ENCODE data around the gene PPP1R12B. TPM values are rescaled to one million over a fixed set of nuclear protein-coding genes. Genes with fewer than 3 reads are reported as not detected.

PPP1R12B gene
- polyA plus RNA-seq, 1 donor (not counting 4 experiments of a cell fraction or from before 2014, with no cell fraction given) = 6.9 TPM

- H3K27ac ChIP-seq (ENCODE audit: control insufficient read depth, insufficient read depth, low read length) = peak overlapping the region; percentile 46
- H3K9me1 ChIP-seq (ENCODE audit: control insufficient read depth, extremely low read depth, insufficient read depth, low read length) = no peaks in the 10 kb centered on the region
- H3K4me1 ChIP-seq (ENCODE audit: control insufficient read depth, extremely low read depth, insufficient read depth, low read length) = peaks cover 46% of the 10 kb centered on the region
These were observed 230.1 kb downstream of the PPP1R12B start for GRCh38 chr1:202578565-202578964.

GRCh38 chr1:202579806-202580205 lies 231.3 kb downstream of the PPP1R12B start:
- Histone ChIP-seq H3K27ac (ENCODE audit: control insufficient read depth, insufficient read depth, low read length) (no peak overlapping the region), H3K4me1 (ENCODE audit: control insufficient read depth, extremely low read depth, insufficient read depth, low read length) (peaks cover 46% of the 10 kb centered on the region), H3K4me3 (ENCODE audit: control insufficient read depth in 2 of 3, extremely low read depth in 1 of 3, insufficient read depth in 2 of 3, low read depth in 1 of 3, low read length in 3 of 3) (no peak overlapping the region), H3K4me2 (ENCODE audit: control insufficient read depth, extremely low read depth, insufficient read depth, low read depth, low read length) (no peak overlapping the region), H3K79me2 (ENCODE audit: control insufficient read depth, insufficient read depth, low read length) (no peaks in the 10 kb centered on the region), H3K36me3 (ENCODE audit: control insufficient read depth in 2 of 2, extremely low read depth in 1 of 2, insufficient read depth in 2 of 2, low read length in 2 of 2) (no peaks in the 10 kb centered on the region), H3K9me1 (ENCODE audit: control insufficient read depth, extremely low read depth, insufficient read depth, low read length) (no peaks in the 10 kb centered on the region), H2AFZ (ENCODE audit: control insufficient read depth, low read length) (no peak overlapping the region), H3K27me3 (ENCODE audit: control insufficient read depth, extremely low read depth, insufficient read depth, low read length) (no peaks in the 10 kb centered on the region), H3K9ac (ENCODE audit: control insufficient read depth, extremely low read depth, insufficient read depth, low read length) (no peak overlapping the region), H4K20me1 (ENCODE audit: control insufficient read depth, extremely low read depth, insufficient read depth, low read length) (no peaks in the 10 kb centered on the region), H3K9me3 (ENCODE audit: control insufficient read depth, low read depth, low read length) (no peaks in the 10 kb centered on the region)
- FAIRE-seq (no peak), DNase-seq (ENCODE audit: low read depth, low spot score) (no peak)
- TF ChIP-seq CTCF (optimal IDR thresholded peaks at IDR 0.05 in 1 of 3, IDR thresholded peaks at IDR 0.05 in 1 of 3, conservative IDR thresholded peaks at IDR 0.05 in 1 of 3; ENCODE audit: extremely low read depth in 1 of 3, insufficient read depth in 2 of 3, low read length in 3 of 3) (no peak), EZH2 (IDR thresholded peaks at IDR 0.05; ENCODE audit: low read length) (no peak)
- dilution Hi-C loops (cut with MboI; ENCODE audit: extremely low pct_ligation_motif_present, low sequenced_read_pairs) = no loop called here

More at GRCh38 chr1:202578565-202578964, 230.1 kb downstream of the PPP1R12B start:
- no peak for FAIRE-seq
- no peak for DNase-seq (ENCODE audit: low read depth, low spot score)
- TF ChIP-seq CTCF (optimal IDR thresholded peaks at IDR 0.05 in 1 of 3, IDR thresholded peaks at IDR 0.05 in 1 of 3, conservative IDR thresholded peaks at IDR 0.05 in 1 of 3; ENCODE audit: extremely low read depth in 1 of 3, insufficient read depth in 2 of 3, low read length in 3 of 3) = no peak
- no peak for TF ChIP-seq EZH2 (IDR thresholded peaks at IDR 0.05; ENCODE audit: low read length)
- no peaks in the 10 kb centered on the region for H4K20me1 ChIP-seq (ENCODE audit: control insufficient read depth, extremely low read depth, insufficient read depth, low read length)
- H3K27me3 ChIP-seq (ENCODE audit: control insufficient read depth, extremely low read depth, insufficient read depth, low read length) = no peaks in the 10 kb centered on the region
- no peak overlapping the region for H3K9ac ChIP-seq (ENCODE audit: control insufficient read depth, extremely low read depth, insufficient read depth, low read length)
- H3K36me3 ChIP-seq (ENCODE audit: control insufficient read depth in 2 of 2, extremely low read depth in 1 of 2, insufficient read depth in 2 of 2, low read length in 2 of 2) = no peaks in the 10 kb centered on the region
- H2AFZ ChIP-seq (ENCODE audit: control insufficient read depth, low read length) = no peak overlapping the region
- no peaks in the 10 kb centered on the region for H3K79me2 ChIP-seq (ENCODE audit: control insufficient read depth, insufficient read depth, low read length)
- H3K4me3 ChIP-seq (ENCODE audit: control insufficient read depth in 2 of 3, extremely low read depth in 1 of 3, insufficient read depth in 2 of 3, low read depth in 1 of 3, low read length in 3 of 3) = no peak overlapping the region
- dilution Hi-C loops (cut with MboI; ENCODE audit: extremely low pct_ligation_motif_present, low sequenced_read_pairs) = no loop called here
- H3K4me2 ChIP-seq (ENCODE audit: control insufficient read depth, extremely low read depth, insufficient read depth, low read depth, low read length) = peak overlapping the region; percentile 47
- no peaks in the 10 kb centered on the region for H3K9me3 ChIP-seq (ENCODE audit: control insufficient read depth, low read depth, low read length)

Data from keratinocyte (primary cell).